CD4-positive, alpha-beta memory T cell (primary cell): Measurements from ENCODE around the gene SYNDIG1L. TPM values are rescaled to one million over a fixed set of nuclear protein-coding genes. Genes with fewer than 3 reads are reported as not detected.
"Not testable (repeated sequence)": the region's sequence is repeated elsewhere in the genome, so short reads cannot be mapped to it uniquely, and the experiment has no call there.

Experiments
- CTCF ChIA-PET: fragments of 350-600 bp; sonication (Branson Sonifier 250); formaldehyde crosslinking; loops from one replicate; lab custom pipeline; 2021; ENCODE audit warnings: inconsistent platforms; ENCODE audit not compliant: partially characterized antibody; lab: Charles Lee
- POLR2A ChIA-PET: fragments of 350-600 bp; sonication (Branson Sonifier 250); formaldehyde crosslinking; loops from one replicate; lab custom pipeline; 2021; ENCODE audit not compliant: partially characterized antibody; lab: Charles Lee
- DNase-seq, 5 donors: peaks; one replicate each; pipeline versions ENCODE4 v3.0.0 to v3.0.0-alpha.2; 2020 to 2022; ENCODE audit warnings: mixed read lengths in 1 of 5
- H3K27ac ChIP-seq: one replicate; pipeline ENCODE4 v1.7.0; 2013; ENCODE audit warnings: low read depth, low read length
- H3K27me3 ChIP-seq: 2 replicates; pipeline ENCODE4 v1.7.0; 2013; ENCODE audit warnings: mild to moderate bottlenecking, low read length, moderate library complexity; ENCODE audit not compliant: insufficient read depth
- H3K36me3 ChIP-seq: 2 replicates; pipeline ENCODE4 v1.7.0; 2013; ENCODE audit warnings: mild to moderate bottlenecking, low read length, moderate library complexity; ENCODE audit not compliant: insufficient read depth
- H3K4me1 ChIP-seq: 2 replicates; pipeline ENCODE4 v1.7.0; 2013; ENCODE audit warnings: mild to moderate bottlenecking, low read length, moderate library complexity; ENCODE audit not compliant: insufficient read depth
- H3K4me3 ChIP-seq, 2 donors: one replicate each; pipeline ENCODE4 v1.7.0; 2013; ENCODE audit warnings: low read length in 2 of 2, mild to moderate bottlenecking in 1 of 2
- H3K9me3 ChIP-seq, 2 donors: one replicate each; pipeline ENCODE4 v1.7.0; 2013; ENCODE audit warnings: low read length in 2 of 2, control low read depth in 1 of 2; ENCODE audit not compliant: control insufficient read depth in 1 of 2
- H3K27ac Mint-ChIP-seq, 7 donors: one replicate each; pipeline ENCODE4 v1.8.0; 2020 to 2021; ENCODE audit warnings: mixed read lengths in 7 of 7, mild to moderate bottlenecking in 6 of 7, inconsistent platforms in 3 of 7, moderate library complexity in 3 of 7
- H3K27me3 Mint-ChIP-seq, 2 donors: one replicate each; pipeline ENCODE4 v1.8.0; 2020 to 2021; ENCODE audit warnings: mixed read lengths in 2 of 2
- H3K36me3 Mint-ChIP-seq, 2 donors: one replicate each; pipeline ENCODE4 v1.8.0; 2020 to 2021; ENCODE audit warnings: mixed read lengths in 2 of 2, inconsistent platforms in 1 of 2, mild to moderate bottlenecking in 1 of 2
- H3K4me1 Mint-ChIP-seq, 4 donors: one replicate each; pipeline ENCODE4 v1.8.0; 2020 to 2021; ENCODE audit warnings: mixed read lengths in 4 of 4, mild to moderate bottlenecking in 1 of 4
- H3K4me3 Mint-ChIP-seq, 8 donors: one replicate each; pipeline ENCODE4 v1.8.0; 2020 to 2021; ENCODE audit warnings: mixed read lengths in 8 of 8, mild to moderate bottlenecking in 7 of 8, moderate library complexity in 6 of 8, inconsistent platforms in 3 of 8
- H3K9me3 Mint-ChIP-seq, 8 donors: one replicate each; pipeline ENCODE4 v1.8.0; 2020 to 2021; ENCODE audit warnings: mixed read lengths in 8 of 8, mild to moderate bottlenecking in 5 of 8, inconsistent platforms in 3 of 8, moderate library complexity in 1 of 8
- intact Hi-C: fragments of 100-400 bp; cut with micrococcal nuclease; formaldehyde crosslinking; loops from one replicate; pipeline ENCODE4 v1.15.1; 2023
- polyA plus RNA-seq, 2 donors: library from polyadenylated mRNA; unstranded; fragments of 300-500 nt; fragmentation: Illumina TruSeq; gene quantifications; one replicate each; pipeline ENCODE4 v1.2.3, GENCODE V29; 2021
- total RNA-seq, 2 experiments: library from RNA; stranded (reverse); gene quantifications; one replicate each; pipeline ENCODE4 v1.2.3, GENCODE V29; 2021

The SYNDIG1L gene
- total and polyA plus RNA-seq, 4 experiments from 2014 or later: not detected

- H3K27ac Mint-ChIP-seq, POLR2A ChIA-PET, H3K4me1 Mint-ChIP-seq, H3K4me1 ChIP-seq, CTCF ChIA-PET, H3K4me3 Mint-ChIP-seq, H3K9me3 Mint-ChIP-seq, H3K36me3 ChIP-seq, H3K27me3 Mint-ChIP-seq, H3K27ac ChIP-seq, DNase-seq, H3K9me3 ChIP-seq, H3K4me3 ChIP-seq, intact Hi-C loops, H3K27me3 ChIP-seq, H3K36me3 Mint-ChIP-seq: not testable (repeated sequence)
These were observed 28.4 kb upstream of the SYNDIG1L start for GRCh38 chr14:74454397-74454796.

GRCh38 chr14:74444866-74445265 is 18.9 kb upstream of the SYNDIG1L start:
- intact Hi-C loops: no loop called here
- H3K4me1 ChIP-seq: no peaks in the 10 kb centered on the region
- H3K9me3 Mint-ChIP-seq: peaks cover 0 to 5% (median 0%) of the 10 kb centered on the region in 8 donors
- H3K27ac Mint-ChIP-seq: no peak overlapping the region
- H3K27me3 ChIP-seq: no peaks in the 10 kb centered on the region
- H3K4me3 Mint-ChIP-seq: no peak overlapping the region
- no peak overlapping the region for H3K27ac ChIP-seq
- no peaks in the 10 kb centered on the region for H3K4me1 Mint-ChIP-seq
- peaks cover 2 to 19% of the 10 kb centered on the region in 2 donors for H3K27me3 Mint-ChIP-seq
- H3K36me3 Mint-ChIP-seq: no peaks in the 10 kb centered on the region
- H3K4me3 ChIP-seq: no peak overlapping the region
- ChIA-PET CTCF (no interaction called here), POLR2A (no interaction called here)
- DNase-seq: no peak
- no peaks in the 10 kb centered on the region for H3K9me3 ChIP-seq
- no peaks in the 10 kb centered on the region for H3K36me3 ChIP-seq

GRCh38 chr14:74442757-74443156 is 16.7 kb upstream of the SYNDIG1L start:
- Mint-ChIP-seq H3K36me3 (no peaks in the 10 kb centered on the region), H3K4me1 (no peaks in the 10 kb centered on the region), H3K27ac (no peak overlapping the region), H3K27me3 (peaks cover 0 to 23% of the 10 kb centered on the region in 2 donors), H3K9me3 (peaks cover 0 to 2% (median 0%) of the 10 kb centered on the region in 8 donors), H3K4me3 (no peak overlapping the region)
- Histone ChIP-seq H3K27me3 (no peaks in the 10 kb centered on the region), H3K4me3 (no peak overlapping the region), H3K9me3 (no peaks in the 10 kb centered on the region), H3K36me3 (no peaks in the 10 kb centered on the region), H3K27ac (no peak overlapping the region), H3K4me1 (no peaks in the 10 kb centered on the region)
- intact Hi-C loops: no loop called here
- ChIA-PET POLR2A (no interaction called here), CTCF (no interaction called here)
- DNase-seq: no peak

- peaks cover 0 to 30% of the 10 kb centered on the region in 2 donors for H3K27me3 Mint-ChIP-seq
- ChIA-PET POLR2A (no interaction called here), CTCF (no interaction called here)
- H3K27me3 ChIP-seq: no peaks in the 10 kb centered on the region
- H3K27ac ChIP-seq: no peak overlapping the region
- no peak for DNase-seq
- no peak overlapping the region for H3K27ac Mint-ChIP-seq
- no peaks in the 10 kb centered on the region for H3K9me3 ChIP-seq
- no peaks in the 10 kb centered on the region for H3K36me3 ChIP-seq
- H3K9me3 Mint-ChIP-seq: no peaks in the 10 kb centered on the region
- H3K4me1 ChIP-seq: no peaks in the 10 kb centered on the region
- H3K4me3 ChIP-seq: no peak overlapping the region
- intact Hi-C loops: no loop called here
- no peak overlapping the region for H3K4me3 Mint-ChIP-seq
- no peaks in the 10 kb centered on the region for H3K4me1 Mint-ChIP-seq
- no peaks in the 10 kb centered on the region for H3K36me3 Mint-ChIP-seq
These were observed 15.1 kb upstream of the SYNDIG1L start for GRCh38 chr14:74441113-74441512.

- no peaks in the 10 kb centered on the region for H3K9me3 Mint-ChIP-seq
- H3K4me1 Mint-ChIP-seq: no peaks in the 10 kb centered on the region
- CTCF ChIA-PET: no interaction called here
- DNase-seq: no peak
- POLR2A ChIA-PET: no interaction called here
- no peak overlapping the region for H3K27ac ChIP-seq
- H3K36me3 Mint-ChIP-seq: no peaks in the 10 kb centered on the region
- H3K27me3 Mint-ChIP-seq: peaks cover 7 to 38% of the 10 kb centered on the region in 2 donors
- H3K4me3 Mint-ChIP-seq: no peak overlapping the region
- H3K9me3 ChIP-seq: no peaks in the 10 kb centered on the region
- H3K27ac Mint-ChIP-seq: no peak overlapping the region
- intact Hi-C loops: no loop called here
- H3K27me3 ChIP-seq: no peaks in the 10 kb centered on the region
- H3K36me3 ChIP-seq: no peaks in the 10 kb centered on the region
- no peak overlapping the region for H3K4me3 ChIP-seq
- no peaks in the 10 kb centered on the region for H3K4me1 ChIP-seq
These were observed 12.4 kb upstream of the SYNDIG1L start for GRCh38 chr14:74438351-74438915.

GRCh38 chr14:74437496-74438053 is 11.6 kb upstream of the SYNDIG1L start:
- CTCF ChIA-PET: no interaction called here

GRCh38 chr14:74434294-74434693 is 8.3 kb upstream of the SYNDIG1L start:
- Histone ChIP-seq H3K27me3 (no peaks in the 10 kb centered on the region), H3K4me1 (no peaks in the 10 kb centered on the region), H3K9me3 (no peaks in the 10 kb centered on the region), H3K36me3 (no peaks in the 10 kb centered on the region), H3K4me3 (no peak overlapping the region), H3K27ac (no peak overlapping the region)
- Mint-ChIP-seq H3K4me1 (no peaks in the 10 kb centered on the region), H3K9me3 (no peaks in the 10 kb centered on the region), H3K36me3 (no peaks in the 10 kb centered on the region), H3K27ac (no peak overlapping the region), H3K4me3 (no peak overlapping the region), H3K27me3 (peaks cover 14 to 36% of the 10 kb centered on the region in 2 donors)
- intact Hi-C loops: no loop called here
- ChIA-PET CTCF (no interaction called here), POLR2A (no interaction called here)
- DNase-seq: no peak

More at GRCh38 chr14:74437496-74438053, 11.6 kb upstream of the SYNDIG1L start:
- Histone ChIP-seq H3K4me1 (no peaks in the 10 kb centered on the region), H3K4me3 (no peak overlapping the region), H3K27me3 (no peaks in the 10 kb centered on the region), H3K9me3 (no peaks in the 10 kb centered on the region), H3K27ac (no peak overlapping the region), H3K36me3 (no peaks in the 10 kb centered on the region)
- Mint-ChIP-seq H3K9me3 (no peaks in the 10 kb centered on the region), H3K27me3 (peaks cover 10 to 32% of the 10 kb centered on the region in 2 donors), H3K4me3 (no peak overlapping the region), H3K36me3 (no peaks in the 10 kb centered on the region), H3K27ac (no peak overlapping the region), H3K4me1 (no peaks in the 10 kb centered on the region)
- no peak for DNase-seq
- POLR2A ChIA-PET: no interaction called here
- intact Hi-C loops: no loop called here
